ENCODE data around the gene BBS9. TPM values are rescaled to one million over a fixed set of nuclear protein-coding genes. Genes with fewer than 3 reads are reported as not detected.

BBS9 gene
- total RNA-seq, 5 donors from 2014 or later (not counting 1 experiment from before 2014, with no cell fraction given), result 18.5 to 28.8 (median 20.9) TPM

DNA sequence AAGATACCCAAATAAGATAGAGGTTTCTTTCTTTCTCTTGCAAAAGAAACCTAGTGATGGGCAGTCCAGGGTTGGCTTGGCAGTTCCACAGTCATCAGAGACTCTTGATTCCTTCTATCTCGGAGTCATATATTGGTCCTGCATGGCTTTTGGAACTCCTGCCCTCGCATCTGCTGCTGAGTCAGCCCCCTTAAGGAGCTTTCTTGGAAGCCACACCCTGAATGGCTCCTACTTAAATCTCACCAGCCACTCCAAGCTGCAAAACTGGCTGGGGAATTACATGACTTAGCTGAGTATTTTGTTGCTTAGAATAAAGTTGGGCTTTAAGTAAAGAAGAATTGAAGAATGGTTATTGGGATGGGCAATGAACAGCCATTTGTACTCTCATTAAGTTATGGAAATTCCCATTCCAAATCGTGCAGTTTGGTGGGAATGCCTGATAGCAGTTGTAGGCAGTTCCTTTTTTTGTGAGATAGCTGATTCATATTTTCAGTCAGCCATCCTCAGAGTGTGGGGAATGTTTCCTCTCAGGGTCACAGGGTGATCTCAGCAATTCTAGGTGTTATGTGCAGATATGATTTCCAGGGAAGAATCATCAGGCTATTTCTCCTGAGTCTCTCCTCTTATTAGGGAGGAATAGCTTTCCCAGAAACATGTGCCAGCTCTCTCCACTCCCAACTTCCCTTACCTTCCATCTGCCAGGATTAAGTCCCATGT, 209.9 kb downstream of the BBS9 start:
- Mint-ChIP-seq H3K4me1 (no peaks in the 10 kb centered on the region), H3K36me3 (peaks cover 46% of the 10 kb centered on the region), H3K9me3 (no peaks in the 10 kb centered on the region), H3K4me3 (no peak overlapping the region), H3K27me3 (no peaks in the 10 kb centered on the region), H3K27ac (no peak overlapping the region)
- POLR2A ChIA-PET, result no interaction called here
- ATAC-seq (replicated peaks in 1 of 4) (no peak), DNase-seq (no peak)
- Histone ChIP-seq H3K27me3 (replicated peaks in 1 of 2; ENCODE audit: control insufficient read depth in 2 of 2, extremely low read depth in 1 of 2, insufficient read depth in 2 of 2, low read length in 1 of 2) (no peaks in the 10 kb centered on the region), H3K27ac (ENCODE audit: low read length) (no peak overlapping the region), H3K36me3 (ENCODE audit: control insufficient read depth in 2 of 2, extremely low read depth in 1 of 2, insufficient read depth in 1 of 2, low read length in 1 of 2) (no peaks in the 10 kb centered on the region), H3K4me3 (ENCODE audit: control insufficient read depth in 1 of 2, extremely low read depth in 1 of 2, low read length in 1 of 2) (no peak overlapping the region), H3K9me3 (no peaks in the 10 kb centered on the region), H3K4me1 (ENCODE audit: control insufficient read depth in 1 of 2, extremely low read depth in 1 of 2, insufficient read depth in 2 of 2, low read length in 2 of 2) (no peaks in the 10 kb centered on the region)
- CTCF ChIA-PET, result no interaction called here
- WGBS (ENCODE audit: insufficient coverage), result 88% methylated on average over 1 of the region's 3 CpGs

DNA sequence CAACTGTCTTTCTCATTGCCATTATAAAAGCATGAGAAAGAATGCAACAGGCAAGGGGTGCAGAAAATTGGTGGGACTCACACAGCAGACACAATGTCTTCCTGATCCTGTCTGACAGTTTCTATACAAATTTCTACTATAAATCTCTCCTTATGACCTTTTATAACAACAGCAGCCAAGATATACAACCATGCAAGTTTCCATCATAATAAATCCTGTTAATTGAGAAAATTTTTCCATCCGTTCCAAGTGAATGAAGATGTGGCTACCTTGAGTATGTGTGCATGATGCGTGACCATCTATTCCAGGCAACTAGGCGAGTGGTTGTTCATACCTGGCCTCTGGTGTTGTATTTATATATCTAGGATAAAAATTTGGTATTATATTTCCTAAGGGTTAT, 216.7 kb downstream of the BBS9 start:
- ChIA-PET CTCF (no interaction called here), POLR2A (no interaction called here)
- no peak overlapping the region for H3K27ac ChIP-seq (ENCODE audit: low read length)
- Mint-ChIP-seq H3K36me3 (peaks cover 57% of the 10 kb centered on the region), H3K4me3 (no peak overlapping the region), H3K27me3 (no peaks in the 10 kb centered on the region), H3K4me1 (no peaks in the 10 kb centered on the region), H3K27ac (no peak overlapping the region), H3K9me3 (no peaks in the 10 kb centered on the region)
- no peaks in the 10 kb centered on the region for H3K4me1 ChIP-seq (ENCODE audit: control insufficient read depth in 1 of 2, extremely low read depth in 1 of 2, insufficient read depth in 2 of 2, low read length in 2 of 2)
- no peak overlapping the region for H3K4me3 ChIP-seq (ENCODE audit: control insufficient read depth in 1 of 2, extremely low read depth in 1 of 2, low read length in 1 of 2)
- no peak for DNase-seq
- no CpG with 5 or more reads among the region's 3 CpGs for WGBS (ENCODE audit: insufficient coverage)
- no peaks in the 10 kb centered on the region for H3K9me3 ChIP-seq
- ATAC-seq (replicated peaks in 1 of 4), result no peak
- peaks cover 0 to 6% of the 10 kb centered on the region in 2 donors for H3K36me3 ChIP-seq (ENCODE audit: control insufficient read depth in 2 of 2, extremely low read depth in 1 of 2, insufficient read depth in 1 of 2, low read length in 1 of 2)
- no peaks in the 10 kb centered on the region for H3K27me3 ChIP-seq (replicated peaks in 1 of 2; ENCODE audit: control insufficient read depth in 2 of 2, extremely low read depth in 1 of 2, insufficient read depth in 2 of 2, low read length in 1 of 2)

DNA sequence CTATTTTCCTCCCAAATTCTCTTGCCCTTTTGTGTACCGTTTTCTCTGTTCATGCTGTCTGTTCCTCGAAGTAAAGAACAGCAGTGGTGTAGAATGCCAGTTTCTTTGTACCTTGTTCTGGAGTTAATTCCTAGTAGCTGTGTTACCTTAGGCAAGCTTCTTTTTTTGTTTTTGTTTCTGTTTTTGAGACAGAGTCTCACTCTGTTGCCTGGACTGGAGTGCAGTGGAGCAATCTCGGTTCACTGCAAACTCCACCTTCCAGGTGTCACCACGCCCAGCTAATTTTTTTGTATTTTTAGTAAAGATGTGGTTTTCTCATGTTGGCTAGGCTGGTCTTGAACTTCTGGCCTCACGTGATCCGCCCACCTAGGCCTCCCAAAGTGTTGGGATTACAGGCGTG, 221.2 kb downstream of the BBS9 start:
- no peaks in the 10 kb centered on the region for H3K27me3 ChIP-seq (replicated peaks in 1 of 2; ENCODE audit: control insufficient read depth in 2 of 2, extremely low read depth in 1 of 2, insufficient read depth in 2 of 2, low read length in 1 of 2)
- H3K4me3 Mint-ChIP-seq, result no peak overlapping the region
- H3K36me3 ChIP-seq (ENCODE audit: control insufficient read depth in 2 of 2, extremely low read depth in 1 of 2, insufficient read depth in 1 of 2, low read length in 1 of 2), result peaks cover 0 to 6% of the 10 kb centered on the region in 2 donors
- no CpG with 5 or more reads among the region's 7 CpGs for WGBS (ENCODE audit: insufficient coverage)
- no peak overlapping the region for H3K27ac ChIP-seq (ENCODE audit: low read length)
- DNase-seq (no peak), ATAC-seq (replicated peaks in 1 of 4) (no peak)
- no peak overlapping the region for H3K27ac Mint-ChIP-seq
- H3K4me1 ChIP-seq (ENCODE audit: control insufficient read depth in 1 of 2, extremely low read depth in 1 of 2, insufficient read depth in 2 of 2, low read length in 2 of 2), result no peaks in the 10 kb centered on the region
- no peak overlapping the region for H3K4me3 ChIP-seq (ENCODE audit: control insufficient read depth in 1 of 2, extremely low read depth in 1 of 2, low read length in 1 of 2)
- H3K4me1 Mint-ChIP-seq, result no peaks in the 10 kb centered on the region
- CTCF ChIA-PET, result no interaction called here
- H3K9me3 Mint-ChIP-seq, result no peaks in the 10 kb centered on the region
- no peaks in the 10 kb centered on the region for H3K9me3 ChIP-seq
- POLR2A ChIA-PET, result no interaction called here
- no peaks in the 10 kb centered on the region for H3K27me3 Mint-ChIP-seq
- H3K36me3 Mint-ChIP-seq, result peaks cover 54% of the 10 kb centered on the region

DNA sequence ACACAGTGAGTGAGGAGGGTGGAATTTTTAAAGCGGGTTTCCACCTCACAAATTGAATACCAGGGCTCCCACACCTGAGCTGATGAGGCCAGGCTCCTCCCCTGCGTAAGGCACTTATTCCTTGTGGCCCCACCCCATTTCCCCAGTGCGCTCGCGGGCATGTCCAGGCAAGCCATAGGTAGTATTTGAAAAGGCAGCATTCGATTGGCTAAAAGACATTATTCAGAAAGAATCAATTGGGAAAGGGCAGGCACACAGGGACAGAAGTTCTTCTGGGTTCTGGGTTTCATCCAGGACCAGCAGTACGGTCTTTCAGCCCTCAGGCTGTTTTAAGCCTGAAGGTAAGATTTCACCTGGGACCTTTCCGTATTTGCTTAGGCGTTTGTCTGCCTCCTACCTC, 222.3 kb downstream of the BBS9 start:
- no peak overlapping the region for H3K4me3 ChIP-seq (ENCODE audit: control insufficient read depth in 1 of 2, extremely low read depth in 1 of 2, low read length in 1 of 2)
- ChIA-PET CTCF (no interaction called here), POLR2A (no interaction called here)
- H3K9me3 ChIP-seq, result no peaks in the 10 kb centered on the region
- Mint-ChIP-seq H3K4me1 (no peaks in the 10 kb centered on the region), H3K27me3 (no peaks in the 10 kb centered on the region), H3K27ac (no peak overlapping the region), H3K4me3 (no peak overlapping the region), H3K9me3 (no peaks in the 10 kb centered on the region), H3K36me3 (peaks cover 48% of the 10 kb centered on the region)
- H3K4me1 ChIP-seq (ENCODE audit: control insufficient read depth in 1 of 2, extremely low read depth in 1 of 2, insufficient read depth in 2 of 2, low read length in 2 of 2), result no peaks in the 10 kb centered on the region
- H3K27ac ChIP-seq (ENCODE audit: low read length), result no peak overlapping the region
- ATAC-seq (replicated peaks in 1 of 4) (no peak), DNase-seq (no peak)
- peaks cover 0 to 6% of the 10 kb centered on the region in 2 donors for H3K36me3 ChIP-seq (ENCODE audit: control insufficient read depth in 2 of 2, extremely low read depth in 1 of 2, insufficient read depth in 1 of 2, low read length in 1 of 2)
- no CpG with 5 or more reads among the region's 9 CpGs for WGBS (ENCODE audit: insufficient coverage)
- H3K27me3 ChIP-seq (replicated peaks in 1 of 2; ENCODE audit: control insufficient read depth in 2 of 2, extremely low read depth in 1 of 2, insufficient read depth in 2 of 2, low read length in 1 of 2), result no peaks in the 10 kb centered on the region

DNA sequence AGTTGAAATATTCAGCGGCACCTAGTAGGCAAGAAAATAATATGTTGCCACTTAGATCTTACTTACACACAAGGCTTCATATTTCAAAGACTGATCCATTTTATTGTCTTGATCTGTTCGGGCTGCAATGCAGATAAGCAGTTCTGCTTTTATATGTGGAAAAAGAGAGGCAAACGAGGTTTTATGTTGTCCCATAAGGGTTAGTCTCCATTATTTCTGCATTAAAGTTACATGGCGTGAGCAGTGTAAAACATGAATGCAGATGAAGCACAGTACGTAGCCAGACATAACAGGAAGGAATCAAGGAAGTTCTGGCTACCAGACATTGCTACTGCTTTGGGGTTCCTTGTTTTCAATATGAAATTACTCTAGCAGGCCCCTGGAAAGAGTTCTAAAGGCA, 224.8 kb downstream of the BBS9 start:
- ATAC-seq (replicated peaks in 1 of 4) (no peak), DNase-seq (no peak)
- H3K36me3 ChIP-seq (ENCODE audit: control insufficient read depth in 2 of 2, extremely low read depth in 1 of 2, insufficient read depth in 1 of 2, low read length in 1 of 2), result peaks cover 0 to 3% of the 10 kb centered on the region in 2 donors
- H3K27me3 ChIP-seq (replicated peaks in 1 of 2; ENCODE audit: control insufficient read depth in 2 of 2, extremely low read depth in 1 of 2, insufficient read depth in 2 of 2, low read length in 1 of 2), result no peaks in the 10 kb centered on the region
- H3K27ac ChIP-seq (ENCODE audit: low read length), result no peak overlapping the region
- POLR2A ChIA-PET, result no interaction called here
- 87% methylated on average over 3 of the region's 5 CpGs for WGBS (ENCODE audit: insufficient coverage)
- Mint-ChIP-seq H3K4me1 (no peaks in the 10 kb centered on the region), H3K9me3 (no peaks in the 10 kb centered on the region), H3K27ac (no peak overlapping the region), H3K4me3 (no peak overlapping the region), H3K36me3 (peaks cover 42% of the 10 kb centered on the region), H3K27me3 (no peaks in the 10 kb centered on the region)
- H3K4me1 ChIP-seq (ENCODE audit: control insufficient read depth in 1 of 2, extremely low read depth in 1 of 2, insufficient read depth in 2 of 2, low read length in 2 of 2), result no peaks in the 10 kb centered on the region
- no peak overlapping the region for H3K4me3 ChIP-seq (ENCODE audit: control insufficient read depth in 1 of 2, extremely low read depth in 1 of 2, low read length in 1 of 2)
- H3K9me3 ChIP-seq, result no peaks in the 10 kb centered on the region
- CTCF ChIA-PET, result no interaction called here

DNA sequence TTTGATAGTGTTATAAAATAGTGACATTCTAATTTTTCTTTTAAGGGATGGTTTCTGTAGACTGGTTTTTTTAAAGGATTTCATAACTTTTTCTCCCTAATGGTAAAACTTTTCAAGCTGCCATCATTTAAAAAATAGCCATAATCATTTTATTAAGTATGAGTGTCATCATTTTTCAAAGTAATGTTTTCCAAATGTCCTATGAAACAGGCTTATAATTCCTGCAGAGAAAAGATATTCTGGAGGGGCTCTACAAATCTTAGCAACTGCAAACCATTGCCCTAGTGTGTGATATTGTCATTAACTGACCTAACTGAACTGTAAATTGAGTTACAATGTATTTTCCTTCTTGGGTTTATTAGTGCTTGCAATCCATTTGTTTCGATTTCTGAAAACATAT, 226.0 kb downstream of the BBS9 start:
- no peak for DNase-seq
- no peak overlapping the region for H3K27ac ChIP-seq (ENCODE audit: low read length)
- POLR2A ChIA-PET, result no interaction called here
- H3K27me3 ChIP-seq (replicated peaks in 1 of 2; ENCODE audit: control insufficient read depth in 2 of 2, extremely low read depth in 1 of 2, insufficient read depth in 2 of 2, low read length in 1 of 2), result no peaks in the 10 kb centered on the region
- H3K27me3 Mint-ChIP-seq, result no peaks in the 10 kb centered on the region
- H3K9me3 Mint-ChIP-seq, result no peaks in the 10 kb centered on the region
- no peak for ATAC-seq (replicated peaks in 1 of 4)
- peaks cover 35% of the 10 kb centered on the region for H3K36me3 Mint-ChIP-seq
- no peak overlapping the region for H3K4me3 ChIP-seq (ENCODE audit: control insufficient read depth in 1 of 2, extremely low read depth in 1 of 2, low read length in 1 of 2)
- H3K27ac Mint-ChIP-seq, result no peak overlapping the region
- no peak overlapping the region for H3K4me3 Mint-ChIP-seq
- WGBS (ENCODE audit: insufficient coverage), result no CpG with 5 or more reads among the region's 1 CpG
- H3K36me3 ChIP-seq (ENCODE audit: control insufficient read depth in 2 of 2, extremely low read depth in 1 of 2, insufficient read depth in 1 of 2, low read length in 1 of 2), result no peaks in the 10 kb centered on the region
- H3K9me3 ChIP-seq, result no peaks in the 10 kb centered on the region
- CTCF ChIA-PET, result no interaction called here
- H3K4me1 Mint-ChIP-seq, result no peaks in the 10 kb centered on the region
- H3K4me1 ChIP-seq (ENCODE audit: control insufficient read depth in 1 of 2, extremely low read depth in 1 of 2, insufficient read depth in 2 of 2, low read length in 2 of 2), result no peaks in the 10 kb centered on the region

DNA sequence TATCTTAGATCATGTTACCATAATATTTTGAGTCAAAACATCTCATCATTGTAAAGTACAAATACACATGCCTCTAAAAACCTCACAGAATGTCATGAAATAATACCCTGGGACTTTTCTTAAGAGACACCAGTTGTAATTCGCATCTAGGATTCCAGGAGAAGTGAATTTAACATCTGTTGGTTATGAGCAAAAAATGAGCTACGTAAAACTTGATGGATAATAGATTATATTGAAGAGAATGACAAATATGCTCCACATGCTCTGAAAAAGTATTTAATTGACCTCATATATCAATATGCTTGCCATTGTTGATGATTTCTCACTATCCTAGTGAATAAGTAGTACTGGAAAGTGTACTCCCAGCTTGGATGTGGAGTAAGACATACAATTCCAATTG, 227.0 kb downstream of the BBS9 start:
- Histone ChIP-seq H3K4me1 (ENCODE audit: control insufficient read depth in 1 of 2, extremely low read depth in 1 of 2, insufficient read depth in 2 of 2, low read length in 2 of 2) (no peaks in the 10 kb centered on the region), H3K27me3 (replicated peaks in 1 of 2; ENCODE audit: control insufficient read depth in 2 of 2, extremely low read depth in 1 of 2, insufficient read depth in 2 of 2, low read length in 1 of 2) (no peaks in the 10 kb centered on the region), H3K9me3 (no peaks in the 10 kb centered on the region), H3K36me3 (ENCODE audit: control insufficient read depth in 2 of 2, extremely low read depth in 1 of 2, insufficient read depth in 1 of 2, low read length in 1 of 2) (no peaks in the 10 kb centered on the region), H3K4me3 (ENCODE audit: control insufficient read depth in 1 of 2, extremely low read depth in 1 of 2, low read length in 1 of 2) (no peak overlapping the region), H3K27ac (ENCODE audit: low read length) (no peak overlapping the region)
- H3K27me3 Mint-ChIP-seq, result no peaks in the 10 kb centered on the region
- DNase-seq (no peak), ATAC-seq (replicated peaks in 1 of 4) (no peak)
- peaks cover 32% of the 10 kb centered on the region for H3K36me3 Mint-ChIP-seq
- CTCF ChIA-PET, result no interaction called here
- no peaks in the 10 kb centered on the region for H3K4me1 Mint-ChIP-seq
- no peaks in the 10 kb centered on the region for H3K9me3 Mint-ChIP-seq
- WGBS (ENCODE audit: insufficient coverage), result no CpG with 5 or more reads among the region's 2 CpGs
- no peak overlapping the region for H3K27ac Mint-ChIP-seq
- POLR2A ChIA-PET, result no interaction called here
- H3K4me3 Mint-ChIP-seq, result no peak overlapping the region

All from T-cell (primary cell).